ENCODE measurements around the gene SCAPER.

DNA sequence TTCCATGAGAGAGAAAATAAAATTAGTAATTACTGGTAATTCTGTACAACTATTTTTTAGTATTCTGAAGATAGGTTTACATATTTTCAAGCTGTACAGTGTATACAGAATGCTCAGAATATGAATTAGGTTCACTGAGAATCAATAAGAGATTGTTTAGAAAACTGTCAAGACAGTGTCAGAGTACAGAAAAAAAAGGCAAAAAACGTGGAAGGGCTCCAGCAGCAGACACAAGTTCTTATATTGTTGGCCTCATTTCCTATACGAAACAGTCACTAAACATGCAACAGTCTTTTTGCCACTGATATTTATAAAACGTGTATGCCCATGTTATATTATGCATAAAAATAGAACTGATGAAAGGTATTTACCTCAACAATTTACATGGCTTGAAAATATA lies 464.7 kb downstream of the SCAPER start:
- TF ChIP-seq, protein P1, sequence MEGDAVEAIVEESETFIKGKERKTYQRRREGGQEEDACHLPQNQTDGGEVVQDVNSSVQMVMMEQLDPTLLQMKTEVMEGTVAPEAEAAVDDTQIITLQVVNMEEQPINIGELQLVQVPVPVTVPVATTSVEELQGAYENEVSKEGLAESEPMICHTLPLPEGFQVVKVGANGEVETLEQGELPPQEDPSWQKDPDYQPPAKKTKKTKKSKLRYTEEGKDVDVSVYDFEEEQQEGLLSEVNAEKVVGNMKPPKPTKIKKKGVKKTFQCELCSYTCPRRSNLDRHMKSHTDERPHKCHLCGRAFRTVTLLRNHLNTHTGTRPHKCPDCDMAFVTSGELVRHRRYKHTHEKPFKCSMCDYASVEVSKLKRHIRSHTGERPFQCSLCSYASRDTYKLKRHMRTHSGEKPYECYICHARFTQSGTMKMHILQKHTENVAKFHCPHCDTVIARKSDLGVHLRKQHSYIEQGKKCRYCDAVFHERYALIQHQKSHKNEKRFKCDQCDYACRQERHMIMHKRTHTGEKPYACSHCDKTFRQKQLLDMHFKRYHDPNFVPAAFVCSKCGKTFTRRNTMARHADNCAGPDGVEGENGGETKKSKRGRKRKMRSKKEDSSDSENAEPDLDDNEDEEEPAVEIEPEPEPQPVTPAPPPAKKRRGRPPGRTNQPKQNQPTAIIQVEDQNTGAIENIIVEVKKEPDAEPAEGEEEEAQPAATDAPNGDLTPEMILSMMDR (IDR thresholded peaks at IDR 0.05): no peak
- TF ChIP-seq ZNF121 (CRISPR knock-in tag; IDR thresholded peaks at IDR 0.05) (no peak), KAT7 (CRISPR knock-in tag; IDR thresholded peaks at IDR 0.05; ENCODE audit: borderline replicate concordance) (no peak), NFE2L1 (CRISPR knock-in tag; IDR thresholded peaks at IDR 0.05) (no peak), RELA (CRISPR knock-in tag; IDR thresholded peaks at IDR 0.05; ENCODE audit: borderline replicate concordance) (no peak), ZNF423 (CRISPR knock-in tag; IDR thresholded peaks at IDR 0.05) (no peak), GABPB1 (CRISPR knock-in tag; IDR thresholded peaks at IDR 0.05) (no peak), JUN (CRISPR knock-in tag; IDR thresholded peaks at IDR 0.05) (no peak), ETV6 (CRISPR knock-in tag; IDR thresholded peaks at IDR 0.05) (no peak), TCF7 (CRISPR knock-in tag; IDR thresholded peaks at IDR 0.05; ENCODE audit: low read depth) (no peak)
- TF ChIP-seq, protein P2, sequence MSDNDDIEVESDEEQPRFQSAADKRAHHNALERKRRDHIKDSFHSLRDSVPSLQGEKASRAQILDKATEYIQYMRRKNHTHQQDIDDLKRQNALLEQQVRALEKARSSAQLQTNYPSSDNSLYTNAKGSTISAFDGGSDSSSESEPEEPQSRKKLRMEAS (CRISPR knock-in tag; IDR thresholded peaks at IDR 0.05): no peak
- TF ChIP-seq, protein P3, sequence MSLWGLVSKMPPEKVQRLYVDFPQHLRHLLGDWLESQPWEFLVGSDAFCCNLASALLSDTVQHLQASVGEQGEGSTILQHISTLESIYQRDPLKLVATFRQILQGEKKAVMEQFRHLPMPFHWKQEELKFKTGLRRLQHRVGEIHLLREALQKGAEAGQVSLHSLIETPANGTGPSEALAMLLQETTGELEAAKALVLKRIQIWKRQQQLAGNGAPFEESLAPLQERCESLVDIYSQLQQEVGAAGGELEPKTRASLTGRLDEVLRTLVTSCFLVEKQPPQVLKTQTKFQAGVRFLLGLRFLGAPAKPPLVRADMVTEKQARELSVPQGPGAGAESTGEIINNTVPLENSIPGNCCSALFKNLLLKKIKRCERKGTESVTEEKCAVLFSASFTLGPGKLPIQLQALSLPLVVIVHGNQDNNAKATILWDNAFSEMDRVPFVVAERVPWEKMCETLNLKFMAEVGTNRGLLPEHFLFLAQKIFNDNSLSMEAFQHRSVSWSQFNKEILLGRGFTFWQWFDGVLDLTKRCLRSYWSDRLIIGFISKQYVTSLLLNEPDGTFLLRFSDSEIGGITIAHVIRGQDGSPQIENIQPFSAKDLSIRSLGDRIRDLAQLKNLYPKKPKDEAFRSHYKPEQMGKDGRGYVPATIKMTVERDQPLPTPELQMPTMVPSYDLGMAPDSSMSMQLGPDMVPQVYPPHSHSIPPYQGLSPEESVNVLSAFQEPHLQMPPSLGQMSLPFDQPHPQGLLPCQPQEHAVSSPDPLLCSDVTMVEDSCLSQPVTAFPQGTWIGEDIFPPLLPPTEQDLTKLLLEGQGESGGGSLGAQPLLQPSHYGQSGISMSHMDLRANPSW (CRISPR knock-in tag; conservative IDR thresholded peaks at IDR 0.05; ENCODE audit: low read depth): no peak
- TF ChIP-seq, protein P4, sequence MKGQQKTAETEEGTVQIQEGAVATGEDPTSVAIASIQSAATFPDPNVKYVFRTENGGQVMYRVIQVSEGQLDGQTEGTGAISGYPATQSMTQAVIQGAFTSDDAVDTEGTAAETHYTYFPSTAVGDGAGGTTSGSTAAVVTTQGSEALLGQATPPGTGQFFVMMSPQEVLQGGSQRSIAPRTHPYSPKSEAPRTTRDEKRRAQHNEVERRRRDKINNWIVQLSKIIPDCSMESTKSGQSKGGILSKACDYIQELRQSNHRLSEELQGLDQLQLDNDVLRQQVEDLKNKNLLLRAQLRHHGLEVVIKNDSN (CRISPR knock-in tag; IDR thresholded peaks at IDR 0.05): no peak

All from WTC11 (cell line).